ENCODE results near the gene MMP15. TPM values are rescaled to one million over a fixed set of nuclear protein-coding genes. Genes with fewer than 3 reads are reported as not detected.

Gene MMP15
- total RNA-seq, 1 donor from 2014 or later = 15.4 TPM

DNA sequence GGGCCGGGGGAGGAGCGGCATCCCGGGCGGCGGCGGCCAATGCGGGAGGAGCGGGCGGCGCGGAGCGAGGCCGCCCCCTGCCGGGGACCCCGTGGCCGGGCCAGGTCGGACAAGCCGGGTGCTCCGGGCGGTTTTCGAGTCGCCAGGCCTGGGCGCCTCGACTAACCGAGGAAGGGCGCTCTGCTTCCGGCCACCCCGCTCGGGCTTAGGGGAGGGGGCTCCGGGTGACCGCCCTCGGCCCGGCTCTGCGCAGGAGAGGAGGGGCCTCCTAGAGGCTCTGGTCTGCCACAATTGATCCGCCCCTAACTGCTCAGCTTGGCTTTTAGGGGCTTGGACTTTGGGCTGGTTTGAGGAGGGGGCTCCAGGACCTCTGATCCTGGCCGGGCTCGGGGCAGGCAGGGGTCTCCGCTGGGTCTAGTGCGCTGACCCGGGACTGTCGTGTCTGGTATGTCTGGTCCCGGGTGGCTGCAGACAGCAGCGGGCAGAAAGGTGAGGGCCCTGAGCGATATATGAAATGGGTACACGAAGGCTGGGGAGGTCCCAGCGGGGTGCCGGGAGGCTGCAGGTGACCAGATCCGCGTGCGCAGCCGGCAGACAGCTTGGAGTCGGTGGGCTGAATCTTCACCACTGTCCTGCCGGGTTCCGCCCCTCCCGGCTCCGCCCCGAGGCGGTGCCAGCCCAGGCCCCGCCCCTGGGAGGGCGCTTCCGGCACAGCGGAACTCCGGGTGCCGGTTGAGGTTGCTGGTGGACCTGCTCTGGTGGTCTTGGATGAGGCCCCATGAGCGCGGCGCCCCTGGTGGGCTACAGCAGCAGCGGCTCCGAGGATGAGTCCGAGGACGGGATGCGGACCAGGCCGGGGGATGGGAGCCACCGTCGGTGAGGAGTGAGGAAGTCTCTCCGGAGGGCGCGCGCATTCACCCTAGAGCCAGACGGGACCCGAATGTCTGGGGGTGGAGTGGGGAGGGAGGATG lies 24.6 kb upstream of the MMP15 start, which contains the start of gene USB1:
USB1 (plus strand) TSS at position 702 of the 971 bp plus-strand sequence; CDS start at position 779, 77 bp downstream.
- Mint-ChIP-seq H3K27ac (ENCODE audit: unreplicated experiment) (peak within 1 kb of the TSS; percentile 26), H3K27me3 (ENCODE audit: low read depth, unreplicated experiment) (no peaks in the 10 kb centered on the region), H3K36me3 (ENCODE audit: low read depth, unreplicated experiment) (peaks cover 11% of the 10 kb centered on the region), H3K4me3 (ENCODE audit: unreplicated experiment) (peak within 1 kb of the TSS; percentile 90), H3K4me1 (ENCODE audit: low read depth, unreplicated experiment) (peaks cover 25% of the 10 kb centered on the region), H3K9me3 (ENCODE audit: unreplicated experiment) (no peaks in the 10 kb centered on the region)
- H3K27ac ChIP-seq (ENCODE audit: low read depth, low read length) = peak within 1 kb of the TSS; percentile 51
- peaks cover 26% of the 10 kb centered on the region for H3K79me2 ChIP-seq (ENCODE audit: insufficient read depth, low read length)
- peak within 1 kb of the TSS; percentile 96 for H2AFZ ChIP-seq (ENCODE audit: low read depth, low read length)
- peaks cover 29% of the 10 kb centered on the region for H3K4me1 ChIP-seq (ENCODE audit: insufficient read depth, low read length)
- FAIRE-seq = no peak
- peak within 1 kb of the TSS; percentile 99 for H3K4me2 ChIP-seq (ENCODE audit: low read length)
- H3K36me3 ChIP-seq (ENCODE audit: insufficient read depth, low read length) = peaks cover 6% of the 10 kb centered on the region
- H3K9ac ChIP-seq (ENCODE audit: low read length) = peak within 1 kb of the TSS; percentile 87
- no peaks in the 10 kb centered on the region for H3K9me3 ChIP-seq (ENCODE audit: insufficient read depth, low read depth, low read length)
- TF ChIP-seq EZH2 (IDR thresholded peaks at IDR 0.05; ENCODE audit: insufficient read depth, low read length) = no peak
- TF ChIP-seq, protein P1, sequence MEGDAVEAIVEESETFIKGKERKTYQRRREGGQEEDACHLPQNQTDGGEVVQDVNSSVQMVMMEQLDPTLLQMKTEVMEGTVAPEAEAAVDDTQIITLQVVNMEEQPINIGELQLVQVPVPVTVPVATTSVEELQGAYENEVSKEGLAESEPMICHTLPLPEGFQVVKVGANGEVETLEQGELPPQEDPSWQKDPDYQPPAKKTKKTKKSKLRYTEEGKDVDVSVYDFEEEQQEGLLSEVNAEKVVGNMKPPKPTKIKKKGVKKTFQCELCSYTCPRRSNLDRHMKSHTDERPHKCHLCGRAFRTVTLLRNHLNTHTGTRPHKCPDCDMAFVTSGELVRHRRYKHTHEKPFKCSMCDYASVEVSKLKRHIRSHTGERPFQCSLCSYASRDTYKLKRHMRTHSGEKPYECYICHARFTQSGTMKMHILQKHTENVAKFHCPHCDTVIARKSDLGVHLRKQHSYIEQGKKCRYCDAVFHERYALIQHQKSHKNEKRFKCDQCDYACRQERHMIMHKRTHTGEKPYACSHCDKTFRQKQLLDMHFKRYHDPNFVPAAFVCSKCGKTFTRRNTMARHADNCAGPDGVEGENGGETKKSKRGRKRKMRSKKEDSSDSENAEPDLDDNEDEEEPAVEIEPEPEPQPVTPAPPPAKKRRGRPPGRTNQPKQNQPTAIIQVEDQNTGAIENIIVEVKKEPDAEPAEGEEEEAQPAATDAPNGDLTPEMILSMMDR (IDR thresholded peaks at IDR 0.05; ENCODE audit: insufficient read depth, low read depth, low read length) = peak; percentile 14
- H4K20me1 ChIP-seq (ENCODE audit: insufficient read depth, low read length) = peaks cover 40% of the 10 kb centered on the region
- H3K4me3 ChIP-seq (ENCODE audit: insufficient read depth, low read depth, low read length) = peak within 1 kb of the TSS; percentile 72
- H3K27me3 ChIP-seq (ENCODE audit: insufficient read depth, low read length) = no peaks in the 10 kb centered on the region
- DNase-seq (ENCODE audit: low read depth) = peak; percentile 65

- H3K4me1 Mint-ChIP-seq (ENCODE audit: low read depth, unreplicated experiment) = peaks cover 24% of the 10 kb centered on the region
These were observed 23.7 kb upstream of the MMP15 start for GRCh38 chr16:58001781-58002415.

More at GRCh38 chr16:58001781-58002415, 23.7 kb upstream of the MMP15 start:
- Mint-ChIP-seq H3K27ac (ENCODE audit: unreplicated experiment) (no peak overlapping the region), H3K4me3 (ENCODE audit: unreplicated experiment) (peak overlapping the region; percentile 90), H3K9me3 (ENCODE audit: unreplicated experiment) (no peaks in the 10 kb centered on the region), H3K27me3 (ENCODE audit: low read depth, unreplicated experiment) (no peaks in the 10 kb centered on the region), H3K36me3 (ENCODE audit: low read depth, unreplicated experiment) (peaks cover 13% of the 10 kb centered on the region)
- H4K20me1 ChIP-seq (ENCODE audit: insufficient read depth, low read length) = peaks cover 41% of the 10 kb centered on the region
- H3K79me2 ChIP-seq (ENCODE audit: insufficient read depth, low read length) = peaks cover 27% of the 10 kb centered on the region
- TF ChIP-seq, protein P1 (IDR thresholded peaks at IDR 0.05; ENCODE audit: insufficient read depth, low read depth, low read length) = no peak
- TF ChIP-seq EZH2 (IDR thresholded peaks at IDR 0.05; ENCODE audit: insufficient read depth, low read length) = no peak
- no peak for FAIRE-seq
- H3K9ac ChIP-seq (ENCODE audit: low read length) = peak overlapping the region; percentile 84
- no peak for DNase-seq (ENCODE audit: low read depth)
- H3K4me3 ChIP-seq (ENCODE audit: insufficient read depth, low read depth, low read length) = peak overlapping the region; percentile 72
- peaks cover 6% of the 10 kb centered on the region for H3K36me3 ChIP-seq (ENCODE audit: insufficient read depth, low read length)
- peaks cover 29% of the 10 kb centered on the region for H3K4me1 ChIP-seq (ENCODE audit: insufficient read depth, low read length)
- no peaks in the 10 kb centered on the region for H3K9me3 ChIP-seq (ENCODE audit: insufficient read depth, low read depth, low read length)
- H3K27me3 ChIP-seq (ENCODE audit: insufficient read depth, low read length) = no peaks in the 10 kb centered on the region
- no peak overlapping the region for H3K27ac ChIP-seq (ENCODE audit: low read depth, low read length)
- peak overlapping the region; percentile 99 for H3K4me2 ChIP-seq (ENCODE audit: low read length)
- H2AFZ ChIP-seq (ENCODE audit: low read depth, low read length) = no peak overlapping the region

All from astrocyte (in vitro differentiated cells and primary cell).